ENCODE results near the gene TACR2. TPM values are rescaled to one million over a fixed set of nuclear protein-coding genes. Genes with fewer than 3 reads are reported as not detected.

The TACR2 gene
- total RNA-seq, 1 donor from 2014 or later, result not detected

DNA sequence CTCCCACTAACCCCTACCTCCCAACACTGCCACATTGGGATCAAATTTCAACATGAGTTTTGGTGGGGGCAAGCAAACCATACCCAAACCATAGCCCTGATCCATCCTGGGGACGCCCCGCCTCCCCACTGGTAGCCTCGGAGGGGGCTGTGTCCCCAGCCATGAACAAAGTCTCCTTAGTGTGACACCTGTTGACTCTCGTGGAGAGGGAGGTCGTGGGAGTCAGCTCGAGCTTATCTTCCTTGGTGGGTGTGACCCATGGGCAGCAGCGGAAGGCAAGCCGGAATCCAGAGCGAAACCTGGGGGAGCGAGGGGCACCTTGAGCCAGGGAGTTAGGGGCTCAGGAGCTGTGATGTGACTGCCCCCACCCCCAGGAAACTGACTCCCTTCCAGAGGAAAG is 11.9 kb downstream of the TACR2 start:
- TF ChIP-seq, protein P1, sequence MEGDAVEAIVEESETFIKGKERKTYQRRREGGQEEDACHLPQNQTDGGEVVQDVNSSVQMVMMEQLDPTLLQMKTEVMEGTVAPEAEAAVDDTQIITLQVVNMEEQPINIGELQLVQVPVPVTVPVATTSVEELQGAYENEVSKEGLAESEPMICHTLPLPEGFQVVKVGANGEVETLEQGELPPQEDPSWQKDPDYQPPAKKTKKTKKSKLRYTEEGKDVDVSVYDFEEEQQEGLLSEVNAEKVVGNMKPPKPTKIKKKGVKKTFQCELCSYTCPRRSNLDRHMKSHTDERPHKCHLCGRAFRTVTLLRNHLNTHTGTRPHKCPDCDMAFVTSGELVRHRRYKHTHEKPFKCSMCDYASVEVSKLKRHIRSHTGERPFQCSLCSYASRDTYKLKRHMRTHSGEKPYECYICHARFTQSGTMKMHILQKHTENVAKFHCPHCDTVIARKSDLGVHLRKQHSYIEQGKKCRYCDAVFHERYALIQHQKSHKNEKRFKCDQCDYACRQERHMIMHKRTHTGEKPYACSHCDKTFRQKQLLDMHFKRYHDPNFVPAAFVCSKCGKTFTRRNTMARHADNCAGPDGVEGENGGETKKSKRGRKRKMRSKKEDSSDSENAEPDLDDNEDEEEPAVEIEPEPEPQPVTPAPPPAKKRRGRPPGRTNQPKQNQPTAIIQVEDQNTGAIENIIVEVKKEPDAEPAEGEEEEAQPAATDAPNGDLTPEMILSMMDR (IDR thresholded peaks at IDR 0.05), result no peak
- ChIA-PET POLR2A (no interaction called here), CTCF (interaction anchor here (4.2 kb wide), 1 partner anchor 12 kb away, joined by 15 read pairs; no protein-coding TSS in a partner anchor)
- ATAC-seq (ENCODE audit: low read depth) (no peak), DNase-seq (no peak)
- H3K27ac Mint-ChIP-seq, result no peak overlapping the region
- H3K9me3 Mint-ChIP-seq, result no peaks in the 10 kb centered on the region
- H3K4me3 Mint-ChIP-seq, result no peak overlapping the region
- H3K4me1 Mint-ChIP-seq, result peaks cover 15% of the 10 kb centered on the region
- H3K27me3 Mint-ChIP-seq, result no peaks in the 10 kb centered on the region
- intact Hi-C loops (cut with micrococcal nuclease), result loop anchor here (5.0 kb wide), 2 partner anchors 828 to 877 kb away; partner anchors contain the start of genes PPA1 and SLC25A16
- H3K36me3 Mint-ChIP-seq (ENCODE audit: low read depth), result peaks cover 32% of the 10 kb centered on the region

DNA sequence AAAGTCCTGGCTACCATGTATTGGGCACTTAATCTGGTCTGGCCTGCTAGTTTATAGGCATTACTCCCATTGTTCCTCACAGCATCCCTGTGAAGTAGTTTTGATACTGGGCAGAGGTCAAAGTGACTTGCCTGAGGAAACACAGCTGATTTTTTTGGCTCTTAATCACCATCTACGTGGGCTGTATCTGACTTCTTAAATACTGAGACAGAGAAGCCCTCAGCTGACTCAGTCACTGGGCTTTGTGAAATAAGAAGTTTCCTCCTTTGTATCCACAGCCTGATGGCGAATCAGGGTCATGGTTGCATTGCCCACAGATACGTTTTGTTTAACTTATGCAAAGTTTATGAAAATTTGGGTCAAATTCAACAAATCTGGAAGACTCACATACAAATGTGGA is 13.2 kb downstream of the TACR2 start:
- DNase-seq (no peak), ATAC-seq (ENCODE audit: low read depth) (no peak)
- peaks cover 45% of the 10 kb centered on the region for H3K36me3 Mint-ChIP-seq (ENCODE audit: low read depth)
- TF ChIP-seq, protein P1 (IDR thresholded peaks at IDR 0.05), result no peak
- ChIA-PET CTCF (interaction anchor here (1.0 to 1.3 kb wide), 2 partner anchors 11 to 13 kb away, joined by 3 to 4 read pairs; no protein-coding TSS in a partner anchor), POLR2A (no interaction called here)
- no peak overlapping the region for H3K4me3 Mint-ChIP-seq
- no peaks in the 10 kb centered on the region for H3K9me3 Mint-ChIP-seq
- H3K27me3 Mint-ChIP-seq, result no peaks in the 10 kb centered on the region
- intact Hi-C loops (cut with micrococcal nuclease), result no loop called here
- H3K4me1 Mint-ChIP-seq, result peaks cover 8% of the 10 kb centered on the region
- no peak overlapping the region for H3K27ac Mint-ChIP-seq

DNA sequence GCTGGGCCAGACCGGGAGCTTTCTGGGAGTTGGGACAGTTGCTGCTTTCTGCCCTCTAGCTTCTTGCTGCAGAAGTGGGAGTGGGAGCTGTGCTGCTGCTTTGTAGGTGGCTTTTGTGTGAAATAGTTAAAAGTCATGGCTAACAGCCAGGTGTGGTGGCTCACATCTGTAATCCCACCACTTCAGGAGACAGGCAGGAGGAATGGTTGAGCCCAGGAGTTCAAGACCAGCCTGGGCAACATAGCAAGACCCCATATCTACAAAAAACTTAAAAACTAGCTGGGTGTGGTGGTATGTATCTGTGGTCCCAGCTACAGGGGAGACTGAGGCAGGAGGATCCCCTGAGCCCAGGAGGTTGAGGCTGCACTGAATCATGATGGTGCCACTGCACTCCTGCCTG is 13.7 kb downstream of the TACR2 start:
- H3K4me3 Mint-ChIP-seq, result no peak overlapping the region
- CTCF ChIA-PET, result interaction anchor here (1.0 to 1.3 kb wide), 2 partner anchors 10 to 12 kb away, joined by 3 to 4 read pairs; no protein-coding TSS in a partner anchor
- peaks cover 4% of the 10 kb centered on the region for H3K4me1 Mint-ChIP-seq
- TF ChIP-seq, protein P1 (IDR thresholded peaks at IDR 0.05), result no peak
- no peak for DNase-seq
- intact Hi-C loops (cut with micrococcal nuclease), result no loop called here
- peaks cover 47% of the 10 kb centered on the region for H3K36me3 Mint-ChIP-seq (ENCODE audit: low read depth)
- no peak for ATAC-seq (ENCODE audit: low read depth)
- H3K27ac Mint-ChIP-seq, result no peak overlapping the region
- POLR2A ChIA-PET, result no interaction called here
- H3K27me3 Mint-ChIP-seq, result no peaks in the 10 kb centered on the region
- H3K9me3 Mint-ChIP-seq, result no peaks in the 10 kb centered on the region

DNA sequence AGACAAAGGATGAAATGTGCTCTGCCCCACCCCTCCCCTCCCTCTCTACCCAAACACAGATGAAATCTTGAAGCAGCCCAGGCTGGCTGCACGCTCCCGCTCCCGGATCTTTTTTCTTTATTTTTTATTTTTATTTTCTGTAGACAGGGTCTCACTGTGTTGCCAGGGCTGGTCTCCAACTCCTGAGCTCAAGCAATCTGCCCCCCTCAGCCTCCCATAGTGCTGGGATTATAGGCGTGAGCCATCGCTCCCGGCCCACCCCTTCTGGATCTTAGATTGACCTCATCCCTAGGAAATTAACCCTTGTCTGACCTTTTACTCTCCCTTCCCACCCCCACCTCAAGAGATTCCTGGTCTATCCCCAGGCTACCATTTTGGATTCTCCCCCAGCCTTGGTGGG is 14.3 kb downstream of the TACR2 start:
- Mint-ChIP-seq H3K9me3 (no peaks in the 10 kb centered on the region), H3K36me3 (ENCODE audit: low read depth) (peaks cover 48% of the 10 kb centered on the region), H3K4me1 (no peaks in the 10 kb centered on the region), H3K4me3 (no peak overlapping the region), H3K27ac (no peak overlapping the region), H3K27me3 (no peaks in the 10 kb centered on the region)
- POLR2A ChIA-PET, result no interaction called here
- CTCF ChIA-PET, result no interaction called here
- TF ChIP-seq, protein P1 (IDR thresholded peaks at IDR 0.05), result no peak
- ATAC-seq (ENCODE audit: low read depth) (no peak), DNase-seq (no peak)
- intact Hi-C loops (cut with micrococcal nuclease), result no loop called here

DNA sequence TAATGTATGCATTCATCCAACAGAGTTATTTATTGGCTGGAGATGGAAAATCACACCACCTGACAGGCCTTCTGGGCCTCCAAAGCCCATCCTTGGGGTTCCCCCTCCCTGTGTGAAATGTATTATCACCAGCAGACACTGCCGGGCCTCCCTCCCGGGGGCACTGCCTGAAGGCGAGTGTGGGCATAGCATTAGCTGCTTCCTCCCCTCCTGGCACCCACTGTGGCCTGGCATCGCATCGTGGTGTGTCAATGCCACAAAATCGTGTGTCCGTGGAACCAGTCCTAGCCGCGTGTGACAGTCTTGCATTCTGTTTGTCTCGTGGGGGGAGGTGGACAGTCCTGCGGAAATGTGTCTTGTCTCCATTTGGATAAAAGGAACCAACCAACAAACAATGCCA is 15.3 kb downstream of the TACR2 start:
- Mint-ChIP-seq H3K4me1 (no peaks in the 10 kb centered on the region), H3K9me3 (no peaks in the 10 kb centered on the region), H3K27ac (no peak overlapping the region), H3K36me3 (ENCODE audit: low read depth) (peaks cover 54% of the 10 kb centered on the region), H3K27me3 (no peaks in the 10 kb centered on the region), H3K4me3 (no peak overlapping the region)
- intact Hi-C loops (cut with micrococcal nuclease), result no loop called here
- DNase-seq (no peak), ATAC-seq (ENCODE audit: low read depth) (no peak)
- ChIA-PET CTCF (no interaction called here), POLR2A (no interaction called here)
- TF ChIP-seq, protein P1 (IDR thresholded peaks at IDR 0.05), result no peak
